ENCODE measurements around the gene MEMO1.

DNA sequence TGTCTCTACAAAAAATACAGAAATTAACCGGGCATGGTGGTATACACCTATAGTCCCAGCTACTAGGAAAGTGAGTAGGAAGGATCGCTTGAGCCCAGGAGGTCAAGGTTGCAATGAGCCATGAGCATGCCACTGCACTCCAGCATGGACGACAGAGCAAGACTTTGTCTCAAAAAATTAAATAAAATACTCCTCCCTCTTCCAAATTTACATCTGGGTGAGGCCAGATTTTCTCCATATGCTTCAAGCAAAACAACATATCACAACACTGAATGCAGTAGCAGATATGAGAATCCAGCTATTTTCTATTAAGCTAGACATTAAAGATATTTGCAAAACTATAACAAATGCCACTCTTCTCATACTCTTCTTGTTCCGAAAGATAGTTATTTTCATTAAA lies 20.9 kb downstream of the MEMO1 start:
- TF ChIP-seq, protein P1, sequence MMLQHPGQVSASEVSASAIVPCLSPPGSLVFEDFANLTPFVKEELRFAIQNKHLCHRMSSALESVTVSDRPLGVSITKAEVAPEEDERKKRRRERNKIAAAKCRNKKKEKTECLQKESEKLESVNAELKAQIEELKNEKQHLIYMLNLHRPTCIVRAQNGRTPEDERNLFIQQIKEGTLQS (CRISPR knock-in tag; conservative IDR thresholded peaks at IDR 0.05) = no peak
- no peak for TF ChIP-seq NFYB (CRISPR knock-in tag; conservative IDR thresholded peaks at IDR 0.05; ENCODE audit: low read depth)
- TF ChIP-seq, protein P2, sequence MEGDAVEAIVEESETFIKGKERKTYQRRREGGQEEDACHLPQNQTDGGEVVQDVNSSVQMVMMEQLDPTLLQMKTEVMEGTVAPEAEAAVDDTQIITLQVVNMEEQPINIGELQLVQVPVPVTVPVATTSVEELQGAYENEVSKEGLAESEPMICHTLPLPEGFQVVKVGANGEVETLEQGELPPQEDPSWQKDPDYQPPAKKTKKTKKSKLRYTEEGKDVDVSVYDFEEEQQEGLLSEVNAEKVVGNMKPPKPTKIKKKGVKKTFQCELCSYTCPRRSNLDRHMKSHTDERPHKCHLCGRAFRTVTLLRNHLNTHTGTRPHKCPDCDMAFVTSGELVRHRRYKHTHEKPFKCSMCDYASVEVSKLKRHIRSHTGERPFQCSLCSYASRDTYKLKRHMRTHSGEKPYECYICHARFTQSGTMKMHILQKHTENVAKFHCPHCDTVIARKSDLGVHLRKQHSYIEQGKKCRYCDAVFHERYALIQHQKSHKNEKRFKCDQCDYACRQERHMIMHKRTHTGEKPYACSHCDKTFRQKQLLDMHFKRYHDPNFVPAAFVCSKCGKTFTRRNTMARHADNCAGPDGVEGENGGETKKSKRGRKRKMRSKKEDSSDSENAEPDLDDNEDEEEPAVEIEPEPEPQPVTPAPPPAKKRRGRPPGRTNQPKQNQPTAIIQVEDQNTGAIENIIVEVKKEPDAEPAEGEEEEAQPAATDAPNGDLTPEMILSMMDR (IDR thresholded peaks at IDR 0.05) = no peak
- no peak for TF ChIP-seq TEAD4 (CRISPR knock-in tag; IDR thresholded peaks at IDR 0.05)
- TF ChIP-seq ELF4 (CRISPR knock-in tag; IDR thresholded peaks at IDR 0.05; ENCODE audit: low read depth) = no peak
- no peak for TF ChIP-seq SMAD3 (CRISPR knock-in tag; IDR thresholded peaks at IDR 0.05; ENCODE audit: borderline replicate concordance)
- no peak for TF ChIP-seq TCF7 (CRISPR knock-in tag; IDR thresholded peaks at IDR 0.05; ENCODE audit: low read depth)
- TF ChIP-seq CREB1 (CRISPR knock-in tag; IDR thresholded peaks at IDR 0.05) = no peak
- TF ChIP-seq, protein P3, sequence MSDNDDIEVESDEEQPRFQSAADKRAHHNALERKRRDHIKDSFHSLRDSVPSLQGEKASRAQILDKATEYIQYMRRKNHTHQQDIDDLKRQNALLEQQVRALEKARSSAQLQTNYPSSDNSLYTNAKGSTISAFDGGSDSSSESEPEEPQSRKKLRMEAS (CRISPR knock-in tag; IDR thresholded peaks at IDR 0.05) = no peak
- TF ChIP-seq, protein P4, sequence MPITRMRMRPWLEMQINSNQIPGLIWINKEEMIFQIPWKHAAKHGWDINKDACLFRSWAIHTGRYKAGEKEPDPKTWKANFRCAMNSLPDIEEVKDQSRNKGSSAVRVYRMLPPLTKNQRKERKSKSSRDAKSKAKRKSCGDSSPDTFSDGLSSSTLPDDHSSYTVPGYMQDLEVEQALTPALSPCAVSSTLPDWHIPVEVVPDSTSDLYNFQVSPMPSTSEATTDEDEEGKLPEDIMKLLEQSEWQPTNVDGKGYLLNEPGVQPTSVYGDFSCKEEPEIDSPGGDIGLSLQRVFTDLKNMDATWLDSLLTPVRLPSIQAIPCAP (CRISPR knock-in tag; IDR thresholded peaks at IDR 0.05) = no peak
- TF ChIP-seq NR1H2 (CRISPR knock-in tag; IDR thresholded peaks at IDR 0.05) = no peak
- TF ChIP-seq, protein P5, sequence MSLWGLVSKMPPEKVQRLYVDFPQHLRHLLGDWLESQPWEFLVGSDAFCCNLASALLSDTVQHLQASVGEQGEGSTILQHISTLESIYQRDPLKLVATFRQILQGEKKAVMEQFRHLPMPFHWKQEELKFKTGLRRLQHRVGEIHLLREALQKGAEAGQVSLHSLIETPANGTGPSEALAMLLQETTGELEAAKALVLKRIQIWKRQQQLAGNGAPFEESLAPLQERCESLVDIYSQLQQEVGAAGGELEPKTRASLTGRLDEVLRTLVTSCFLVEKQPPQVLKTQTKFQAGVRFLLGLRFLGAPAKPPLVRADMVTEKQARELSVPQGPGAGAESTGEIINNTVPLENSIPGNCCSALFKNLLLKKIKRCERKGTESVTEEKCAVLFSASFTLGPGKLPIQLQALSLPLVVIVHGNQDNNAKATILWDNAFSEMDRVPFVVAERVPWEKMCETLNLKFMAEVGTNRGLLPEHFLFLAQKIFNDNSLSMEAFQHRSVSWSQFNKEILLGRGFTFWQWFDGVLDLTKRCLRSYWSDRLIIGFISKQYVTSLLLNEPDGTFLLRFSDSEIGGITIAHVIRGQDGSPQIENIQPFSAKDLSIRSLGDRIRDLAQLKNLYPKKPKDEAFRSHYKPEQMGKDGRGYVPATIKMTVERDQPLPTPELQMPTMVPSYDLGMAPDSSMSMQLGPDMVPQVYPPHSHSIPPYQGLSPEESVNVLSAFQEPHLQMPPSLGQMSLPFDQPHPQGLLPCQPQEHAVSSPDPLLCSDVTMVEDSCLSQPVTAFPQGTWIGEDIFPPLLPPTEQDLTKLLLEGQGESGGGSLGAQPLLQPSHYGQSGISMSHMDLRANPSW (CRISPR knock-in tag; conservative IDR thresholded peaks at IDR 0.05; ENCODE audit: low read depth) = no peak
- TF ChIP-seq, protein P6, sequence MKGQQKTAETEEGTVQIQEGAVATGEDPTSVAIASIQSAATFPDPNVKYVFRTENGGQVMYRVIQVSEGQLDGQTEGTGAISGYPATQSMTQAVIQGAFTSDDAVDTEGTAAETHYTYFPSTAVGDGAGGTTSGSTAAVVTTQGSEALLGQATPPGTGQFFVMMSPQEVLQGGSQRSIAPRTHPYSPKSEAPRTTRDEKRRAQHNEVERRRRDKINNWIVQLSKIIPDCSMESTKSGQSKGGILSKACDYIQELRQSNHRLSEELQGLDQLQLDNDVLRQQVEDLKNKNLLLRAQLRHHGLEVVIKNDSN (CRISPR knock-in tag; IDR thresholded peaks at IDR 0.05) = no peak

All from WTC11 (cell line).